ENCODE measurements around the gene PTER.

PTER gene

DNA sequence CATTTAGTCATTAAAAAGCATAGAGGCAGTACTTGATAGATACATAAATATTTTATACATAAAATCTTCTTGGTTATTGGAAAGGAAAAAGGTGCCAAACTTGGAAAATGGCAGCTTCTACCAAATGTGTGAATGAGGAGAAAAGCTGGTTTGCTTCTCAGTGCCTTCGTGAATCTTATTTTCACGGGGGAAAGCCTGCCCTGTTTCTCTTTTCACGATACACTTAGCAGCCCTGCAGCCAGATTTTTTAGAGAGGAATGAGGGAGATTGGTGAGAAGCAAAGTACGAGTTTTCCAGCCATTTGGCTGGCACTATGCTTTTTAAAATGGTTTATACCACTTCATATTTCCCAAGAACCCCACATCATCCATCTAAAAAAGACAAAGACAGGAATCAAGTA lies 107.8 kb downstream of the PTER start:
- H3K27me3 ChIP-seq (replicated peaks; ENCODE audit: insufficient read depth, low read length) = no peaks in the 10 kb centered on the region
- H3K9me2 ChIP-seq (replicated peaks; ENCODE audit: insufficient read depth, low read length) = no peaks in the 10 kb centered on the region
- H3K4me1 ChIP-seq (ENCODE audit: low read length) = no peaks in the 10 kb centered on the region
- TF ChIP-seq EZH2 (optimal IDR thresholded peaks at IDR 0.05; ENCODE audit: low read depth, low read length) (no peak), CTCF (IDR thresholded peaks at IDR 0.05; ENCODE audit: low read length) (no peak), EZH2phosphoT487 (IDR thresholded peaks at IDR 0.05; ENCODE audit: low read length) (no peak)
- no peak overlapping the region for H3K27ac ChIP-seq (ENCODE audit: low read length)
- no peak overlapping the region for H3K4me2 ChIP-seq (ENCODE audit: low read depth, low read length)
- H4K20me1 ChIP-seq (ENCODE audit: insufficient read depth, low read length) = no peaks in the 10 kb centered on the region
- H3K9me3 ChIP-seq (replicated peaks; ENCODE audit: insufficient read depth, low read length) = no peaks in the 10 kb centered on the region
- H3F3A ChIP-seq (ENCODE audit: insufficient read depth, low read length) = no peaks in the 10 kb centered on the region
- DNase-seq = no peak
- no peak overlapping the region for H2AFZ ChIP-seq (ENCODE audit: low read length)
- no peaks in the 10 kb centered on the region for H3K36me3 ChIP-seq (replicated peaks; ENCODE audit: insufficient read depth, low read length)
- no peak overlapping the region for H3K4me3 ChIP-seq (ENCODE audit: low read length)
- H3K79me2 ChIP-seq (ENCODE audit: low read length) = no peaks in the 10 kb centered on the region
- no peak overlapping the region for H3K9ac ChIP-seq (ENCODE audit: low read length)

DNA sequence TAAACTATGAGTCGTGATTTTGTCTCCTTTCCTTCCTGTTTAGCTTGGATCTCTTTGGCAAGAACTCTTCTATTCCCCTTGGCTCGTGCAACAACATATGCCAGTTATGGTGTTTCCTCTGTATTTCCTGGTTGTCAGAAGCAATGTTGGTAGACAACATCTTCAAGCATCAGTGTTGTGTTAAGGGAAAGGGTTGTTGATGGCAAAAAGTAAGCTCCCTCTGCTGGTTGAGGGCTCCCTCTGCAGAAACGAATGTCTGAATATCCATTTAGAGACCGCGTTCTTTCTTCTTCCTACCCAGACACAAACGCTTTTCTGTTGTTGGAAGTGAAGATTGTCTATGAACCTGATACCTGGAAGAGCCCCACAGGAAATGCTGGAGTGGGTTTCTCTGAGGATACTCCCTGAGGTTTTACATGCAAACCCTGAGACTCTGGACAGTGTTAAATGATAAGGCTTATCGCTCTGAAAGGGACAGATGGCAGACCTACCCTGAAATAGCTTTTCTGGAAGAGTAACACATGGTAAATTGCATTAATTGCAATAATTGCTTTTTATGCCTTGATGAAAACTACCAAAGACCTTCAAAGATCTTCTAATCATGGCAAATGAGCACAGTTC lies 108.4 kb downstream of the PTER start:
- Histone ChIP-seq H3K9ac (ENCODE audit: low read length) (no peak overlapping the region), H3K4me1 (ENCODE audit: low read length) (no peaks in the 10 kb centered on the region), H4K20me1 (ENCODE audit: insufficient read depth, low read length) (no peaks in the 10 kb centered on the region), H3K4me2 (ENCODE audit: low read depth, low read length) (no peak overlapping the region), H3K9me3 (replicated peaks; ENCODE audit: insufficient read depth, low read length) (no peaks in the 10 kb centered on the region), H3K36me3 (replicated peaks; ENCODE audit: insufficient read depth, low read length) (no peaks in the 10 kb centered on the region), H3K79me2 (ENCODE audit: low read length) (no peaks in the 10 kb centered on the region), H3F3A (ENCODE audit: insufficient read depth, low read length) (no peaks in the 10 kb centered on the region), H3K4me3 (ENCODE audit: low read length) (no peak overlapping the region), H2AFZ (ENCODE audit: low read length) (no peak overlapping the region), H3K27ac (ENCODE audit: low read length) (no peak overlapping the region), H3K27me3 (replicated peaks; ENCODE audit: insufficient read depth, low read length) (no peaks in the 10 kb centered on the region), H3K9me2 (replicated peaks; ENCODE audit: insufficient read depth, low read length) (no peaks in the 10 kb centered on the region)
- DNase-seq = peak; percentile 37
- TF ChIP-seq EZH2 (optimal IDR thresholded peaks at IDR 0.05; ENCODE audit: low read depth, low read length) (no peak), EZH2phosphoT487 (IDR thresholded peaks at IDR 0.05; ENCODE audit: low read length) (no peak), CTCF (IDR thresholded peaks at IDR 0.05; ENCODE audit: low read length) (peak; percentile 52)

- no peak overlapping the region for H3K4me2 ChIP-seq (ENCODE audit: low read depth, low read length)
- H3K36me3 ChIP-seq (replicated peaks; ENCODE audit: insufficient read depth, low read length) = no peaks in the 10 kb centered on the region
- H3K4me1 ChIP-seq (ENCODE audit: low read length) = no peaks in the 10 kb centered on the region
- H3K4me3 ChIP-seq (ENCODE audit: low read length) = no peak overlapping the region
- H2AFZ ChIP-seq (ENCODE audit: low read length) = no peak overlapping the region
- no peak for DNase-seq
- H3K9me2 ChIP-seq (replicated peaks; ENCODE audit: insufficient read depth, low read length) = no peaks in the 10 kb centered on the region
- H3K27me3 ChIP-seq (replicated peaks; ENCODE audit: insufficient read depth, low read length) = no peaks in the 10 kb centered on the region
- no peak overlapping the region for H3K27ac ChIP-seq (ENCODE audit: low read length)
- no peaks in the 10 kb centered on the region for H3K9me3 ChIP-seq (replicated peaks; ENCODE audit: insufficient read depth, low read length)
- no peaks in the 10 kb centered on the region for H3F3A ChIP-seq (ENCODE audit: insufficient read depth, low read length)
- H3K9ac ChIP-seq (ENCODE audit: low read length) = no peak overlapping the region
- no peaks in the 10 kb centered on the region for H4K20me1 ChIP-seq (ENCODE audit: insufficient read depth, low read length)
- TF ChIP-seq EZH2 (optimal IDR thresholded peaks at IDR 0.05; ENCODE audit: low read depth, low read length) (no peak), EZH2phosphoT487 (IDR thresholded peaks at IDR 0.05; ENCODE audit: low read length) (no peak), CTCF (IDR thresholded peaks at IDR 0.05; ENCODE audit: low read length) (no peak)
- H3K79me2 ChIP-seq (ENCODE audit: low read length) = no peaks in the 10 kb centered on the region
These were observed 111.2 kb downstream of the PTER start for GRCh38 chr10:16547973-16548372.
